Retinal pigment epithelial cell (primary cell): ENCODE data around the gene COPZ2.

ENCODE experiments used
- DNase-seq: peaks from one replicate; pipeline ENCODE4 v3.0.0-alpha.2; 2010; ENCODE audit warnings: low read depth
- H3K4me3 ChIP-seq: 2 replicates; pipeline ENCODE4 v1.5.1; 2011; ENCODE audit warnings: mild to moderate bottlenecking, low read length, control low read depth, moderate library complexity
- CTCF ChIP-seq: conservative IDR thresholded peaks from 2 replicates; pipeline ENCODE4 v1.5.1; 2011; ENCODE audit warnings: low read depth, low read length, control low read depth, inconsistent platforms

Gene COPZ2

GRCh38 chr17:47997586-47997985, 40.0 kb downstream of the COPZ2 start:
- TF ChIP-seq CTCF, result no peak
- no peak overlapping the region for H3K4me3 ChIP-seq
- DNase-seq, result no peak

GRCh38 chr17:47996201-47996600, 41.4 kb downstream of the COPZ2 start:
- TF ChIP-seq CTCF, result no peak
- H3K4me3 ChIP-seq, result no peak overlapping the region
- DNase-seq, result no peak

GRCh38 chr17:47995241-47995935, 42.2 kb downstream of the COPZ2 start:
- no peak for TF ChIP-seq CTCF

GRCh38 chr17:47994724-47995123, 42.9 kb downstream of the COPZ2 start:
- no peak overlapping the region for H3K4me3 ChIP-seq
- no peak for TF ChIP-seq CTCF
- no peak for DNase-seq

More at GRCh38 chr17:47995241-47995935, 42.2 kb downstream of the COPZ2 start:
- no peak for DNase-seq
- H3K4me3 ChIP-seq, result no peak overlapping the region

GRCh38 chr17:47993964-47994363, 43.6 kb downstream of the COPZ2 start:
- no peak for DNase-seq
- no peak overlapping the region for H3K4me3 ChIP-seq

GRCh38 chr17:47993031-47993564, 44.5 kb downstream of the COPZ2 start:
- no peak for DNase-seq
- no peak for TF ChIP-seq CTCF
- H3K4me3 ChIP-seq, result no peak overlapping the region

More at GRCh38 chr17:47993964-47994363, 43.6 kb downstream of the COPZ2 start:
- no peak for TF ChIP-seq CTCF

- DNase-seq, result no peak
- H3K4me3 ChIP-seq, result no peak overlapping the region
- no peak for TF ChIP-seq CTCF
Measured at GRCh38 chr17:47992216-47992615, 45.4 kb downstream of the COPZ2 start.
